H9 (cell line): ENCODE results near the gene RNF111. TPM values are rescaled to one million over a fixed set of nuclear protein-coding genes. Genes with fewer than 3 reads are reported as not detected.

Experiments used
- DNase-seq: peaks from one replicate; pipeline ENCODE4 v3.0.0-alpha.2; 2017
- H2AFZ ChIP-seq: one replicate; pipeline ENCODE4 v1.6.1; 2013; ENCODE audit warnings: mild to moderate bottlenecking, low read length, control low read depth, moderate library complexity
- H2AK5ac ChIP-seq: 2 replicates; pipeline ENCODE4 v1.6.1; 2013; ENCODE audit warnings: low read length, control low read depth, mixed read lengths; ENCODE audit not compliant: insufficient read length
- H2BK120ac ChIP-seq: one replicate; pipeline ENCODE4 v1.6.1; 2013; ENCODE audit warnings: low read depth, mild to moderate bottlenecking, low read length, control low read depth, inconsistent platforms; ENCODE audit not compliant: poor library complexity, severe bottlenecking
- H2BK12ac ChIP-seq: 2 replicates; pipeline ENCODE4 v1.6.1; 2013; ENCODE audit warnings: low read length, control low read depth, mixed read lengths, low read depth; ENCODE audit not compliant: insufficient read length
- H2BK15ac ChIP-seq: 2 replicates; pipeline ENCODE4 v1.6.1; 2013; ENCODE audit warnings: low read depth, low read length, control low read depth
- H2BK20ac ChIP-seq: one replicate; pipeline ENCODE4 v1.6.1; 2013; ENCODE audit warnings: low read depth, mild to moderate bottlenecking, low read length, control low read depth, inconsistent platforms; ENCODE audit not compliant: poor library complexity, severe bottlenecking
- H2BK5ac ChIP-seq: 2 replicates; pipeline ENCODE4 v1.6.1; 2013; ENCODE audit warnings: low read length, control low read depth, mixed read lengths; ENCODE audit not compliant: insufficient read length
- H3K14ac ChIP-seq: 2 replicates; pipeline ENCODE4 v1.6.1; 2013; ENCODE audit warnings: low read length, control low read depth; ENCODE audit not compliant: insufficient read depth
- H3K18ac ChIP-seq: 2 replicates; pipeline ENCODE4 v1.6.1; 2013; ENCODE audit warnings: low read depth, mild to moderate bottlenecking, mixed read lengths, low read length, control low read depth; ENCODE audit not compliant: insufficient read length
- H3K23ac ChIP-seq: 2 replicates; pipeline ENCODE4 v1.6.1; 2013; ENCODE audit warnings: low read length, control low read depth, mixed read lengths, low read depth; ENCODE audit not compliant: insufficient read length
- H3K23me2 ChIP-seq: 2 replicates; pipeline ENCODE4 v1.6.1; 2013; ENCODE audit warnings: low read depth, mild to moderate bottlenecking, mixed read lengths, low read length, control low read depth; ENCODE audit not compliant: insufficient read length, poor library complexity, severe bottlenecking
- H3K27ac ChIP-seq: 2 replicates; pipeline ENCODE4 v1.5.1; 2013; ENCODE audit warnings: low read length, control low read depth, mixed read lengths, low read depth; ENCODE audit not compliant: insufficient read length
- H3K27me3 ChIP-seq: 2 replicates; pipeline ENCODE4 v1.6.1; 2013; ENCODE audit warnings: low read length, control low read depth, inconsistent platforms; ENCODE audit not compliant: insufficient read depth
- H3K4ac ChIP-seq: 2 replicates; pipeline ENCODE4 v1.6.1; 2013; ENCODE audit warnings: low read depth, mild to moderate bottlenecking, control low read depth, inconsistent platforms, low read length, moderate library complexity
- H3K4me1 ChIP-seq: 2 replicates; pipeline ENCODE4 v1.6.1; 2013; ENCODE audit warnings: low read length, control low read depth, inconsistent platforms; ENCODE audit not compliant: insufficient read depth
- H3K4me2 ChIP-seq: 2 replicates; pipeline ENCODE4 v1.6.1; 2013; ENCODE audit warnings: low read length, control low read depth, mixed read lengths; ENCODE audit not compliant: insufficient read length, insufficient read depth
- H3K56ac ChIP-seq: 2 replicates; pipeline ENCODE4 v1.6.1; 2013; ENCODE audit warnings: low read depth, mild to moderate bottlenecking, mixed read lengths, low read length, control low read depth; ENCODE audit not compliant: insufficient read length
- H3K79me1 ChIP-seq: 2 replicates; pipeline ENCODE4 v1.6.1; 2013; ENCODE audit warnings: low read depth, mild to moderate bottlenecking, moderate library complexity, low read length, control low read depth, inconsistent platforms; ENCODE audit not compliant: insufficient read depth, poor library complexity, severe bottlenecking
- H3K79me2 ChIP-seq: 2 replicates; pipeline ENCODE4 v1.6.1; 2013; ENCODE audit warnings: low read length, control low read depth, inconsistent platforms; ENCODE audit not compliant: insufficient read depth
- H3K9ac ChIP-seq: 2 replicates; pipeline ENCODE4 v1.6.1; 2013; ENCODE audit warnings: low read length, control low read depth, mixed read lengths; ENCODE audit not compliant: insufficient read length; ENCODE audit errors: extremely low read depth
- H3K9me3 ChIP-seq: one replicate; pipeline ENCODE4 v1.6.1; 2013; ENCODE audit warnings: low read depth, low read length, inconsistent platforms; ENCODE audit not compliant: control insufficient read depth
- H3T11ph ChIP-seq: one replicate; pipeline ENCODE4 v1.6.1; 2013; ENCODE audit warnings: mild to moderate bottlenecking, low read length, control low read depth, inconsistent platforms
- H4K20me1 ChIP-seq: one replicate; pipeline ENCODE4 v1.6.1; 2013; ENCODE audit not compliant: control insufficient read depth, insufficient read length, insufficient read depth
- H4K5ac ChIP-seq: 2 replicates; pipeline ENCODE4 v1.6.1; 2013; ENCODE audit warnings: low read depth, mild to moderate bottlenecking, mixed read lengths, low read length, control low read depth; ENCODE audit not compliant: insufficient read length
- H4K8ac ChIP-seq: replicated peaks from 2 replicates; pipeline ENCODE4 v1.6.1; 2013; ENCODE audit warnings: low read length, control low read depth, mixed read lengths, low read depth; ENCODE audit not compliant: insufficient read length
- H4K91ac ChIP-seq: 2 replicates; pipeline ENCODE4 v1.6.1; 2013; ENCODE audit warnings: low read depth, mild to moderate bottlenecking, moderate library complexity, mixed read lengths, low read length, control low read depth; ENCODE audit not compliant: insufficient read length
- H3K27ac Mint-ChIP-seq, 3 experiments: 2 replicates in 2 of 3; 3 replicates in 1 of 3; pipeline ENCODE4 v1.8.0; 2020 to 2021; ENCODE audit warnings: mixed read lengths in 3 of 3, mild to moderate bottlenecking in 1 of 3, moderate library complexity in 1 of 3
- H3K27me3 Mint-ChIP-seq: 2 replicates; pipeline ENCODE4 v1.8.0; 2021; ENCODE audit warnings: low read depth, mild to moderate bottlenecking, moderate library complexity, mixed read lengths
- H3K36me3 Mint-ChIP-seq, 3 experiments: 2 replicates in 2 of 3; 3 replicates in 1 of 3; pipeline ENCODE4 v1.8.0; 2020 to 2021; ENCODE audit warnings: low read depth in 3 of 3, mixed read lengths in 3 of 3; ENCODE audit not compliant: insufficient read depth in 1 of 3
- H3K4me1 Mint-ChIP-seq, 2 experiments: 2 replicates each; pipeline ENCODE4 v1.8.0; 2020; ENCODE audit warnings: mixed read lengths in 2 of 2
- H3K4me3 Mint-ChIP-seq, 2 experiments: 2 replicates in 1 of 2; 3 replicates in 1 of 2; pipeline ENCODE4 v1.8.0; 2020 to 2021; ENCODE audit warnings: mild to moderate bottlenecking in 2 of 2, mixed read lengths in 2 of 2, moderate library complexity in 1 of 2
- H3K9me3 Mint-ChIP-seq, 2 experiments: 2 replicates in 1 of 2; 3 replicates in 1 of 2; pipeline ENCODE4 v1.8.0; 2020; ENCODE audit warnings: mild to moderate bottlenecking in 2 of 2, mixed read lengths in 2 of 2, moderate library complexity in 1 of 2
- WGBS: extraction: QIAGEN DNeasy Blood & Tissue Kit; methylation state at CpG from one replicate; pipeline ENCODE4 v1.1.7; 2013; ENCODE audit warnings: missing lambda C conversion rate, low lambda C conversion rate, mixed read lengths; ENCODE audit not compliant: insufficient read length; ENCODE audit errors: extremely low coverage; 5-methylcytosine and 5-hydroxymethylcytosine counted together
- total RNA-seq: library from RNA; stranded (reverse); gene quantifications from 2 replicates; pipeline ENCODE4 v1.2.1, GENCODE V29; 2021
- TF ChIP-seq, protein P1 (sequence below): fragments of 200-600 bp; sonication (generic); conservative IDR thresholded peaks from 3 replicates; pipeline ENCODE4 v1.8.0; 2021; ENCODE audit warnings: antibody characterized with exemption, mild to moderate bottlenecking

Gene RNF111
- total RNA-seq, 1 experiment from 2014 or later, result 28.0 TPM

DNA sequence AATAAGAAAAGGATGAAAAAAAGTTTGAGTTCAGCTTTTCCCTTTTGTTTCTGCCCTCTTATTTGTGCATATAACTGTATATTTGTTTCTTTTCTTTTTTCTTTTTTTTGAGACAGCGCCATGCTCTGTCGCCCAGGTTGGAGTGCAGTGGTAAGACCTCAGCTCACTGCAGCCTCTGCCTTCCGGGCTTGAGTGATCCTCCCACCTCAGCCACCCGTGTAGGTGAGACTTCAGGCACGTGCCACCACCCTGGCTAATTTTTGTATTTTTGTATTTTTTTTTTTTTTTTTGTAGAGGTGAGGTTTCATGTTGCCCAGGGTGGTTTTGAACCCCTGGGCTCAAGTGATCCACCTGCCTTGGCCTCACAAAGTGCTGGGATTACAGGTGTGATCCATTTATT lies 31.4 kb downstream of the RNF111 start:
- WGBS, result no CpG with 5 or more reads among the region's 5 CpGs
- no peak overlapping the region for H3K18ac ChIP-seq
- H4K91ac ChIP-seq, result no peak overlapping the region
- H3K4me1 ChIP-seq, result no peaks in the 10 kb centered on the region
- Mint-ChIP-seq H3K4me1 (peaks cover 9 to 10% of the 10 kb centered on the region in 2 experiments; a peak in 2 of 4 replicates), H3K27me3 (no peaks in the 10 kb centered on the region), H3K27ac (no peak overlapping the region), H3K36me3 (peaks cover 16 to 18% (median 18%) of the 10 kb centered on the region in 3 experiments; a peak in 6 of 7 replicates), H3K9me3 (peaks cover 11 to 13% of the 10 kb centered on the region in 2 experiments), H3K4me3 (no peak overlapping the region)
- no peak overlapping the region for H3K4ac ChIP-seq
- TF ChIP-seq, protein P1, sequence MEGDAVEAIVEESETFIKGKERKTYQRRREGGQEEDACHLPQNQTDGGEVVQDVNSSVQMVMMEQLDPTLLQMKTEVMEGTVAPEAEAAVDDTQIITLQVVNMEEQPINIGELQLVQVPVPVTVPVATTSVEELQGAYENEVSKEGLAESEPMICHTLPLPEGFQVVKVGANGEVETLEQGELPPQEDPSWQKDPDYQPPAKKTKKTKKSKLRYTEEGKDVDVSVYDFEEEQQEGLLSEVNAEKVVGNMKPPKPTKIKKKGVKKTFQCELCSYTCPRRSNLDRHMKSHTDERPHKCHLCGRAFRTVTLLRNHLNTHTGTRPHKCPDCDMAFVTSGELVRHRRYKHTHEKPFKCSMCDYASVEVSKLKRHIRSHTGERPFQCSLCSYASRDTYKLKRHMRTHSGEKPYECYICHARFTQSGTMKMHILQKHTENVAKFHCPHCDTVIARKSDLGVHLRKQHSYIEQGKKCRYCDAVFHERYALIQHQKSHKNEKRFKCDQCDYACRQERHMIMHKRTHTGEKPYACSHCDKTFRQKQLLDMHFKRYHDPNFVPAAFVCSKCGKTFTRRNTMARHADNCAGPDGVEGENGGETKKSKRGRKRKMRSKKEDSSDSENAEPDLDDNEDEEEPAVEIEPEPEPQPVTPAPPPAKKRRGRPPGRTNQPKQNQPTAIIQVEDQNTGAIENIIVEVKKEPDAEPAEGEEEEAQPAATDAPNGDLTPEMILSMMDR, result no peak
- no peaks in the 10 kb centered on the region for H3K23me2 ChIP-seq
- peaks cover 4% of the 10 kb centered on the region for H3K79me1 ChIP-seq
- no peak overlapping the region for H3K56ac ChIP-seq
- H2AFZ ChIP-seq, result no peak overlapping the region
- no peak overlapping the region for H4K5ac ChIP-seq
- H2AK5ac ChIP-seq, result no peak overlapping the region
- no peak overlapping the region for H2BK15ac ChIP-seq
- no peak overlapping the region for H4K8ac ChIP-seq
- H2BK120ac ChIP-seq, result no peak overlapping the region
- H2BK12ac ChIP-seq, result no peak overlapping the region
- no peak overlapping the region for H3K4me2 ChIP-seq
- H3K27ac ChIP-seq, result no peak overlapping the region
- H3K9me3 ChIP-seq, result no peaks in the 10 kb centered on the region
- H3K27me3 ChIP-seq, result no peaks in the 10 kb centered on the region
- peaks cover 3% of the 10 kb centered on the region; the same call in 1 of the 2 replicates for H3K79me2 ChIP-seq
- no peak overlapping the region for H2BK20ac ChIP-seq
- no peak overlapping the region for H3K9ac ChIP-seq
- H3K23ac ChIP-seq, result no peak overlapping the region
- H3T11ph ChIP-seq, result no peak overlapping the region
- no peak overlapping the region for H3K14ac ChIP-seq
- no peak overlapping the region for H2BK5ac ChIP-seq
- no peaks in the 10 kb centered on the region for H4K20me1 ChIP-seq
- no peak for DNase-seq
